Choroid plexus epithelial cell (primary cell): ENCODE results near the gene MYH2.

Source experiments
- DNase-seq: peaks from one replicate; pipeline ENCODE4 v3.0.0-alpha.2; 2010; ENCODE audit warnings: low read depth
- H3K4me3 ChIP-seq: 2 replicates; pipeline ENCODE4 v1.5.1; 2011; ENCODE audit warnings: low read depth, mild to moderate bottlenecking, control low read depth, low read length, moderate library complexity
- CTCF ChIP-seq: conservative IDR thresholded peaks from 2 replicates; pipeline ENCODE4 v1.5.1; 2011; ENCODE audit warnings: low read depth, mild to moderate bottlenecking, control low read depth, inconsistent platforms, low read length, moderate library complexity

MYH2 gene

GRCh38 chr17:10532026-10532425 lies 17.4 kb downstream of the MYH2 start:
- no peak for DNase-seq
- no peak for TF ChIP-seq CTCF
- no peak overlapping the region for H3K4me3 ChIP-seq

- DNase-seq = no peak
- H3K4me3 ChIP-seq = no peak overlapping the region
- no peak for TF ChIP-seq CTCF
These were observed 22.0 kb downstream of the MYH2 start for GRCh38 chr17:10527419-10527818.

GRCh38 chr17:10526517-10526916 lies 22.9 kb downstream of the MYH2 start:
- no peak for TF ChIP-seq CTCF
- DNase-seq = no peak
- no peak overlapping the region for H3K4me3 ChIP-seq

- no peak for TF ChIP-seq CTCF
- no peak overlapping the region for H3K4me3 ChIP-seq
- DNase-seq = no peak
These were observed 26.4 kb downstream of the MYH2 start for GRCh38 chr17:10523064-10523463.

- DNase-seq = no peak
- TF ChIP-seq CTCF = no peak
- no peak overlapping the region for H3K4me3 ChIP-seq
These were observed 27.5 kb downstream of the MYH2 start for GRCh38 chr17:10521949-10522348.

- TF ChIP-seq CTCF = no peak
- no peak within 1 kb of the TSS for H3K4me3 ChIP-seq
- DNase-seq = no peak
These were observed 31.0 kb downstream of the MYH2 start, which contains the start of gene MYH1 for GRCh38 chr17:10518271-10519037. Gene MYH1, minus strand, starts transcription at chr17:10518542. Its CDS starts 1,900 bp downstream, at chr17:10516642.

- no peak for DNase-seq
These were observed 32.8 kb downstream of the MYH2 start for GRCh38 chr17:10516638-10517037.

More at GRCh38 chr17:10516638-10517037, 32.8 kb downstream of the MYH2 start:
- no peak for TF ChIP-seq CTCF
- H3K4me3 ChIP-seq = no peak overlapping the region
